ENCODE measurements around the gene FRAT1.
A peak's percentile ranks its signal among the peaks of the same experiment; 100 is the strongest.

Gene FRAT1

GRCh38 chr10:97311111-97311626 lies 7.9 kb upstream of the FRAT1 start:
- no peak for DNase-seq

- DNase-seq = peak; percentile 59
Measured at GRCh38 chr10:97312897-97313296, 6.2 kb upstream of the FRAT1 start.

GRCh38 chr10:97314671-97315070 lies 4.4 kb upstream of the FRAT1 start:
- DNase-seq = no peak

DNA sequence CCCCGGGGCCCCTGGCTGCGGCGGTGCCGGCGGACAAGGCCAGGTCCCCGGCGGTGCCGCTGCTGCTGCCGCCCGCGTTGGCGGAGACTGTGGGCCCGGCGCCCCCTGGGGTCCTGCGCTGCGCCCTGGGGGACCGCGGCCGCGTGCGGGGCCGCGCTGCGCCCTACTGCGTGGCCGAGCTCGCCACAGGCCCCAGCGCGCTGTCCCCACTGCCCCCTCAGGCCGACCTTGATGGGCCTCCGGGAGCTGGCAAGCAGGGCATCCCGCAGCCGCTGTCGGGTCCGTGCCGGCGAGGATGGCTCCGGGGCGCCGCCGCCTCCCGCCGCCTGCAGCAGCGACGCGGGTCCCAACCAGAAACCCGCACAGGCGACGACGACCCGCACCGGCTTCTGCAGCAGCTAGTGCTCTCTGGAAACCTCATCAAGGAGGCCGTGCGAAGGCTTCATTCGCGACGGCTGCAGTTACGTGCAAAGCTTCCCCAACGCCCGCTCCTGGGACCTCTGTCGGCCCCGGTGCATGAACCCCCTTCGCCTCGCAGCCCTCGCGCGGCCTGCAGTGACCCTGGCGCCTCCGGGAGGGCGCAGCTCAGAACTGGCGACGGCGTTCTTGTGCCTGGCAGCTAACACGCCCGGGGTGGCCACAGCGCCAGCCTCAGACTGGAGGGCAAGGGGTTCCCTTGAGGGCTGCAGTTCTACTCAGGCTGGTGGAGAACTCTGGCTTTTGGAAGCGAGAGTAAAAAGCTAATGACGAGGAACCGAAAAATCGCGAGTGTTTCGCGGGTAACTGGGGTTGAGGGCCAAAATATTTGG lies 804 bp downstream of the FRAT1 start:
- peak; percentile 83 for DNase-seq

DNA sequence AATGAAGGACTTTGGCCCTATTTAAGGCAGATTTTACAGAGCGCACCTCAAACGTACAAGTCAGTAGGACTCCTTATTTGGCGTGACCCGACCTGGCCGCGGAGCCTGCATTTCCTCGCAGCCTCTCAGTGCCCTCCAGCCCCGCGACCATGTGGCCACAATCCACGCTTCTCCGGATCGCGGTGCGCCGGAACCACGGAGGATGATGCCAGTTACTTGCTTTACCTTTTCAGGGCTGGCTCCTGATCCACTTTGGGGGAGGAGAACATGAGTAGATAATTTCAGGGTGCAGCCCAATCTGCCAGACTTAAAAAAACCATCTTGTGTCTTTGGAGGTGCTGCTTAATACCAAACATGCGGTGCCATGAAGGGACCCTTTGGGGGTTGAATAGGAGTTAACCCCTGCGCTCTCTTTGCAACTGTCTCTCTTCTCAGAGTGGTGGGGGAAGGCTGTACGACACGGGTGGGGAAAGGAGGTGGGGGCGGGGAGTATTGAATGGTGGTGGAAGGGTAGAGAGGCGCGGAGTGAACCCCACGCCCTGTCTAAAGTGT lies 1.5 kb downstream of the FRAT1 start:
- DNase-seq = peak; percentile 66

DNA sequence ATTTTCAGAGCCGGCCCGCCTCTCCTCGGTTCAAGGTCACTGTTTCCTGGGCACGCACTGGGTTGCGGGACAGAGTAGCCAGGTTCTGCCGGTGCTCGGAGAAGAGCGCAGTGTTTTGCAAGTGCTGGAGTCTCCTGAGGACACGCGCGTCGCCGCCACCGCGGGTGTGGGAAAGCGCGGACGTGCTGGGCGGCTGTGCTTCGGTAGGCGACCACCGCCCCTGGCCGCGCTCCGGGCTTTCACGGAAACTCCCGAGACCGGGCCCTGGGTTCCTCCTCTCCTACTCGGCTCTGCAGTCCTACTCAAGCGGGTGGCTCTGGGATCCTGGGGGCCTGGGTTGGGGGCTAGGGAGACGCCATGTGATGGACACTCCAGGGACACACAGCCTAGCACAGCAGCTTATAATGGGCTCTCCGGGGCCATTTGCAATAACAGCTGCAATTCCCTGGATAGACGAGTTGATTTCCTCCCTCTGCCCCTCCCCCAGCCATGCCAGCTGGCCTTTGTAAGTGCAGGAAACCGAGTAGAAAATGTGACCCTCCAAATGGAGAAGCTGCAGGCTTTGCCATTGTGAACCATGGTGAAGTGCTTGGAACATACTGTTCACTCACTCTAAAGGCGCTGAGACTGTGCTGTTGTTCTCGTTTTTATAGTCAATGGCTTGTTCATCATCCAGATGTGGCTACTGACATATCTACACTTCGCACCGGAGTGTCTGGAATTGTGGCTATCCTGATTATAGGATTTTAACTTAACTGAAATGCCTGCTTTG lies 2.1 kb downstream of the FRAT1 start:
- peak; percentile 43 for DNase-seq

DNA sequence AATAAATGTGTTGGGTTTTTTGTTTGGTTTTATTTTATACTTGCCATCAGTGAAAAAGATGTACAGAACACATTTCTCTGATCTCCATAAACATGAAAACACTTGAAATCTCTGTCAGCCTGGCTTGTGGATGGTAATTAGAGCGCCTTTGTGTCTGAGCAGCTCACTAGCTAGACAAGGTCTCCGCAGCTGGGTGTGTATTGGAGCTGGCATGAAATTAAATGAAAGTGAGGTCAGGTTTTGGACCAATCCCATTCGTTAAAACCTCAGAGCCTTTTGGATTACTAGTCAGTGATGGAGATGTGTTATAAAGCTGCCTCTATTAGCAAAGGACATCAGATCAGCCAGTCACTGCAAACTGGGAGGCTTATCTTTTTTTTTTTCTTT lies 2.7 kb downstream of the FRAT1 start:
- no peak for DNase-seq

- no peak for DNase-seq
Measured at GRCh38 chr10:97323501-97323900, 4.4 kb downstream of the FRAT1 start.

DNA sequence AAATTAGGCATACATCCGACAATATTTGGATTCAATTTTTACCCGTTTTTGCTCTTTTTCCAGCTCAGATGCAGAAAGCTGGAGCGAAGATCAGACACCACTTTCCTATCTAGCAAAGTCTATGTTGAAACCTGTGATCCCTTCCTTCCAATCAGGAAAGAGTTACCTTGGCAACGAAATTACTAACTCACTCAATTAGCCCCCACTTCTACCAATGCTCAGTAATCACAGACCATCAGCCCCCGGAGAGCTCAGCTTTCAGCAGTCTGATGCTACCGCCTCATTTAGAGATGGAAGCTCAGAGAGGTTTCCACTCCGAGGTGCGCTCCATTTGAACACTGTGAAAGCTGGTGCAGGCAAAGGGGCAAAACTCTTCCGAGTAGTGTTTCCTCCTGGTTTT lies 6.7 kb downstream of the FRAT1 start:
- no peak for DNase-seq

- DNase-seq = peak; percentile 57
Measured at GRCh38 chr10:97327348-97328294, 8.6 kb downstream of the FRAT1 start.

- DNase-seq = peak; percentile 48
Measured at GRCh38 chr10:97328646-97329453, 9.8 kb downstream of the FRAT1 start.

- DNase-seq = no peak
Measured at GRCh38 chr10:97329766-97330165, 10.7 kb downstream of the FRAT1 start.

GRCh38 chr10:97331153-97331703 lies 12.2 kb downstream of the FRAT1 start:
- DNase-seq = no peak

GRCh38 chr10:97332591-97333350 lies 13.7 kb downstream of the FRAT1 start:
- peak; percentile 84 for DNase-seq

GRCh38 chr10:97333351-97333600 lies 14.2 kb downstream of the FRAT1 start:
- DNase-seq = peak; percentile 86

DNA sequence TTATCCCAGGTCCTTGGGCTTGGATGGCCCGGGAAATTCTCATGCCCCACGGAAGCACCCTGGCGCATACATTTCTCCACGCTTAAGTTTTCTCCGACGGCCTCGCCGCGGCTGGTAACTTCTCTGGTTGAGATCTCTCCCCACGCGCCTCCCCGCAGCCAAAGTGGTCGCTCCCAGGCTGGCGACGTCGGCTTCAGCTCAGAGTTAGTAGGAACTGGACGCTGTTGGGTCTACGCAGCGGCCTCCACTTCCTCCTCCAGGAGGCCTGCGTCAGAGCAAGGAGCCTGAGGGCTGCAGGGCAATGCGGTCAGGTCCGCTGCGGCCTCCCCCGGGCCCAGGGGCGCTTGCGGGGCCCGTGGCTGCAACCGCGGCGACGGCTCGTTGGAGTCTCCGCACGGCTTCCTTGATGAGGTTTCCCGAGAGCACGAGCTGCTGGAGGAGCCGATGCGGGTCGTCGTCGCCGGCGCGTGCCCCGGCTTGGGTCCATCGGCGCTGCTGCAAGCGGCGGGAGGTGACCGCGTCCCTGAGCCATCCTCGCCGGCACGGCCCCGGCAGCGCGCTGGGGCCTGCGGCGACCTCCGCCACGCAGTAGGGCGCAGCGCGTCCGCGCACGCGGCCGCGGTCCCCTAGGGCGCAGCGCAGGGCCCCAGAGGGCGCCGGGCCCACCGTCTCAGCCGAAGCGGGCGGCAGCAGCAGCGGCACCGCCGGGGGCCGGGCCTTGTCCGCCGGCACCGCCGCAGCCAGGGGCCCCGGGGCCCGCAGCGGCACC lies 14.7 kb downstream of the FRAT1 start:
- peak; percentile 86 for DNase-seq

DNA sequence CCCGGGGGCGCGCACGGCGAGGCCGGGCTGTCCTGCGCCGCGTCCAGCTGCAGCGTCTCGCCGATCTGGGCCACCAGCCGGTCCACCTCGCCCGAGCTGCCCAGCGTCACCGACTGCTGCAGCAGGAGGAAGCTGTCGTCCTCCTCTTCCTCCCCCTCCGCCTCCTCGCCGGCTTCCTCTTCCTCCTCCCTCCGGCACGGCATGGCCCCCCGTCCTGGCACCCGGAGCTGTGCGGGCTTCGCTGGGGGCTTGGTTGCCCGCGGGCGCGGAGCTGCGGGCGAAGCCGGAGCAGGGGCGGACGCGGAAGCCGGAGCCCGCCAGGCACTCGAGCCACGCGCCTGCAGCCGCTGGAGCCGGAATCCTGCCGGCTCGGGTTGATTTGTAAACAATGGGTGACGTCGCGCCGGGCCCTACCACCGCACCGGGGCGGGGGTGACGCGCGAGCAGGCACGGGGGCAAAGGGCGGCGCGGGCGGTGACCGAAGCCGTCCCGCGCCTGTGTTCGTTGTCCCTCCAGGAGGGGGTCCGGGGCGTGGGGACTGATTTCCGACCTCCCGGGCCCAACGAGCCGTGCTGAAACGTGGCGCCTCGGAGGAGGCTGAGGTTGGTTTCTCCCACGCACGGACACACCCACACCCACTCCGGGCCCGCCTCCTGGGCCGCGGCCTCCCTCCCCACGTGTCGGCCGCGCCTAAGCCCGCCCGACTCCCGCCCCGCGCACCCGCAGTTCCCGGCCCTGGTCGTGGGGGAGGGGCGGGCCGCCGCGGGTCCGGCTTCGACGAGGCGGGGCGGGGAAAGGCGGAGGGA lies 15.5 kb downstream of the FRAT1 start, which contains the start of gene FRAT2:
Gene FRAT2 (minus strand): TSS at position 360 of the 806 bp plus-strand sequence. CDS start 157 bp downstream, at position 203.
- peak; percentile 95 for DNase-seq

DNA sequence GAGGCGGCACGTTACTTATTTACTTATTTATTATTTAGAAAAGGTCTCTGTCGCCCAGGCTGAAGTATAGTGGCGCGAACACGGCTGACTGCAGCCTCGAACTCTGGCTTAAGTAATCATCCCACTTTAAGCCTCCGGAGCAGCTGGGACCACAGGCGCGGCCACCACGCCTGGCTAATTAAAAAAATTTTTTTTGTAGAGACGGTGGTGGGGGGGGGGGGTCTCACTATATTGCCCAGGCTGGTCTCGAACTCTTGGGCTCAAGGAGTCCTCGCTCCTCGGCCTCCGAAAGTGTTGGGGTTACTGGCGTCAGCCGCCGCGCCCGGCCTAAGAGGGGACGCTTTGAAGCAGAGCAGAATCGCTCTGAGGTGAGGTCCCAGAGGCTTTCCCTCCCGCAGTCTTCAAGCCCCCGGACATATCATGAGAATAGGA lies 16.1 kb downstream of the FRAT1 start:
- DNase-seq = no peak

DNA sequence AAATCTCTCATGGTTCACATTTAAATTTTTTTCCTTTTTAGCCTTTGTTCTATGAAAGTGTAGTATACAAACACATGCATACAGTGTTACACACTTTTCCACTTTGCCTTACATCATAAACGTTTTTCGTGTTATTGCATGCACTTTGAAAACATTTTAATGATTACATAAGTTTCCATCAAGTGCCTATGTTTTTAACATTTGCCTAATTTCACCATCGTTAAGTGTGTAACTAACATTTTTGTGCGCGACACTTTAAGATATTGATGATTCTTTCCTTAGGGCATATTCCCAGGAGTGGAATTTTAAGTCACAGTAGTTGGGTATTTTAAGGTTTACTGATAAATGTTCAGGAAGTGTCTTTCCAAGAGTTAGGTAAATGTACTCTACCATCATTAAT lies 16.9 kb downstream of the FRAT1 start:
- DNase-seq = no peak

Data from OCI-M1 (cell line).